Measurements from ENCODE around the gene NAALADL1. TPM values are rescaled to one million over a fixed set of nuclear protein-coding genes. Genes with fewer than 3 reads are reported as not detected.

NAALADL1 gene
- total RNA-seq, 4 donors from 2014 or later, result 2.9 to 26.3 (median 16.4) TPM

GRCh38 chr11:65078786-65079342, 20.5 kb upstream of the NAALADL1 start:
- no peak for TF ChIP-seq CTCF (IDR thresholded peaks at IDR 0.05; ENCODE audit: low read depth)

GRCh38 chr11:65078151-65078550, 19.8 kb upstream of the NAALADL1 start:
- TF ChIP-seq CTCF (IDR thresholded peaks at IDR 0.05; ENCODE audit: low read depth), result no peak

GRCh38 chr11:65077451-65077850, 19.1 kb upstream of the NAALADL1 start:
- TF ChIP-seq CTCF (IDR thresholded peaks at IDR 0.05; ENCODE audit: low read depth), result no peak

- TF ChIP-seq CTCF (IDR thresholded peaks at IDR 0.05; ENCODE audit: low read depth), result no peak
These were observed 14.2 kb upstream of the NAALADL1 start for GRCh38 chr11:65072631-65072966.

- no peak for TF ChIP-seq CTCF (IDR thresholded peaks at IDR 0.05; ENCODE audit: low read depth)
These were observed 13.7 kb upstream of the NAALADL1 start for GRCh38 chr11:65071907-65072630.

GRCh38 chr11:65069217-65069616, 10.9 kb upstream of the NAALADL1 start:
- TF ChIP-seq CTCF (IDR thresholded peaks at IDR 0.05; ENCODE audit: low read depth), result no peak

GRCh38 chr11:65067446-65067845, 9.1 kb upstream of the NAALADL1 start:
- TF ChIP-seq CTCF (IDR thresholded peaks at IDR 0.05; ENCODE audit: low read depth), result no peak
